NCI-H524 (cell line): Measurements from ENCODE around the gene KCNQ1.
A peak's percentile ranks its signal among the peaks of the same experiment; 100 is the strongest.

ENCODE experiments used
- DNase-seq, 2 experiments: peaks; one replicate each; lab custom pipeline; 2025; lab: John Stamatoyannopoulos, UW

KCNQ1 gene

DNA sequence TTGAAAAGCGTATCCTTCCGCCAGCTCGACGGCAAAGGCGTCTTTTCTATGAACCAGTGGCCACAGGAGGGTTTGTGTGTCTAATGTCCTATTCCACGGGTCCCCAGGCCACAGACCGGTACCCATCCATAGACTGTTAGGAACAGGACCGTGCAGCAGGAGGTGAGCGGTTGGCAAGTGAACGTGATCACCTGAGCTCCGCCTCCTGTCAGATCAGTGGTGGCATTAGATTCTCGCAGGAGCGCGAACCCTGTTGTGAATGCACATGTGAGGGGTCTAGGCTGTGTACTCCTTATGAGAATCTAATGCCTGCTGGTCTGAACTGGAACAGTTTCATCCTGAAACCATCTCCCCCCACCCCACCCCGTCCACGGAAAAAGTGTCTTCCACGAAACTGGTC lies 317.6 kb downstream of the KCNQ1 start:
- no peak for DNase-seq

DNA sequence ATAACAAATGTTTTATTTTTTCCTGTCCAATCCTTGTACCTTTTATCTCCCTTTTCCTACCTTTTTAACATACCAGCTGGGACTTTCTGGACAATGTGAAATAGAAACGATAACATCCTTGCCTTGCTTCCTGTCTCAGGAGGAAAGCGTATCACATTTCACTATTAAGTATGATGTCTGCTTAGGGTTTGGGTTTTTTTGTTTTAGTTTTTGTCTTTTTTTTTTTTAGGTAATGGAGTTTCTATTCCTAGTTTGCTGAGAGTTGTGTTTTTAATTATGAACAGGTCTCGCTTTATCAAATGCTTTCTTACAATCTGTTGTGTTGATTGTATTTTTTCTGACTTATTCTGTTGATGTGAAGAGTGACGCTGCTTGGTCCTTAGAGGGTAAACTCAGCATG lies 319.2 kb downstream of the KCNQ1 start:
- DNase-seq = peak; percentile 46

DNA sequence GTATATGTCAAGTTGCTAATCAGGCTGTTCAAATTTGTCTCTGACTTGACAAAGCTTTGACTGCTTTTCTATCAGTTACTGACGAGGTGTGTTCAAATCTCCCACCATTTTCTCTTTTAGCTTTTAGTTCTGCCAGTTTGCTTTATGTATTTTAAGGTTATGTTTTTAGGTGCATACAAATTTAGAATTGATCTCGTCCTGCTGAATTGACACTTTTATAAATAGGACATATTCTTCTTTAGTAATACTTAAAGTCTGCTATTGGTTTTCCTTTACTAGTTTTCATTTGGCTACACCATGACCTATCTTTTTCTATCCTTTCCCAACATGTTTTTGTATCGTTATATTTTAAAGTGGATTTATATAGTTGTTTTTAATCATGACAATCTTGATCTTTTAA lies 320.7 kb downstream of the KCNQ1 start:
- DNase-seq = no peak

DNA sequence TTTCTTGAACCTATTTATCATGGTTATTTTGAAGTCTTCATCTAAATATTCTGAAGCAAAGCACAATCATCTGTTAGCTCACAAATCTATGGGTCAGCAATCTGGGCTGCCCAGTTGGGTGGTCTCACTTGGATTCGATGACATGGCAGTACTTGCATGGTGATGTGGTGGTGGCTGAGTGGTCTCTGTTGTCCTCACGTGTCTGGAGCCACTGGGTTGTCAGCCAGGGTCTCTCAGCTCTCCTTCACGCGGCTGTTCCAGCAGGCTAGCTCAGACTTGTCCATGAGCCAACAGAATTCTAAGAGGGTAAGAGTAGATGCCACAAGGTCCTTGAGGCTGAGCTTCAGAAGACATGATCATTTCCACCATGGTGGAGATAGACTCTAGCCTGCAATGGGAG lies 321.4 kb downstream of the KCNQ1 start:
- no peak for DNase-seq

DNA sequence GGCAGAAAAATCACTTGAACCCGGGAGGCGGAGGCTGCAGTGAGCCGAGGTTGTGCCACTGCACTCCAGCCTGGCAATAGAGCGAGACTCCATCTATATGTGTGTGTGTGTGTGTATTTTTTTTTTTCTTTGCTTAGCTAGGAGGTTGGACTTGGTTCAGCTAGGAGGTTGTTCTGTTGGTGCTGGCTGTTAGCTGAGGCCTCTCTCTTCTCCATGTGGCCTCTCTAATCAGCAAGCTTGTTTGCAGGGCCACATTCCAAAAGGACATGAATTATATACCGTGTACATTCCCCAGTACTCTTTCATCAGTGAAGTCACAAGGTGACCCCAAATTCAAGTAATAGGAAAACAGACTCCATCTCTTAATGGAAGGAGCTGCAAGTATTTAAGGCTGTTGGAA lies 322.3 kb downstream of the KCNQ1 start:
- no peak for DNase-seq

DNA sequence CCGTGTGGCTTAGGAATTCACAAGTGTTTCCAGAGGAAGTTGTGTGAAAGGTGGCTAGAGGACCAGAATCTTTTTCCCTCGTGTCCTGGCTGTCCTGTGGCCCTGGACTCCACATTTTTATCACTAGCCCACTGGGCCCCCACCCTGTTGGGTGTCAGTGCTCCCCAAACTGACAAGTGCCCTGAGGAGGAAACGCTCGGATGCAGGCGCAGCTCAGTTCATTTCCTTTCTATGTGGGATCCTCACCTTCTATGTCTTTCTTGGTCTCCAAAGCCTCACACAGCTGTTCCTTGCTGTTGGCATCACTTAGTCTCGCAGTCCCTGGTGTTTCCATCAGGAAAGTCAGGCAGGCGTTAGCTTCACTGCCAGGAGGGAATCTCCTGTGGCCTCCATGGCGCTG lies 323.0 kb downstream of the KCNQ1 start:
- DNase-seq = no peak

DNA sequence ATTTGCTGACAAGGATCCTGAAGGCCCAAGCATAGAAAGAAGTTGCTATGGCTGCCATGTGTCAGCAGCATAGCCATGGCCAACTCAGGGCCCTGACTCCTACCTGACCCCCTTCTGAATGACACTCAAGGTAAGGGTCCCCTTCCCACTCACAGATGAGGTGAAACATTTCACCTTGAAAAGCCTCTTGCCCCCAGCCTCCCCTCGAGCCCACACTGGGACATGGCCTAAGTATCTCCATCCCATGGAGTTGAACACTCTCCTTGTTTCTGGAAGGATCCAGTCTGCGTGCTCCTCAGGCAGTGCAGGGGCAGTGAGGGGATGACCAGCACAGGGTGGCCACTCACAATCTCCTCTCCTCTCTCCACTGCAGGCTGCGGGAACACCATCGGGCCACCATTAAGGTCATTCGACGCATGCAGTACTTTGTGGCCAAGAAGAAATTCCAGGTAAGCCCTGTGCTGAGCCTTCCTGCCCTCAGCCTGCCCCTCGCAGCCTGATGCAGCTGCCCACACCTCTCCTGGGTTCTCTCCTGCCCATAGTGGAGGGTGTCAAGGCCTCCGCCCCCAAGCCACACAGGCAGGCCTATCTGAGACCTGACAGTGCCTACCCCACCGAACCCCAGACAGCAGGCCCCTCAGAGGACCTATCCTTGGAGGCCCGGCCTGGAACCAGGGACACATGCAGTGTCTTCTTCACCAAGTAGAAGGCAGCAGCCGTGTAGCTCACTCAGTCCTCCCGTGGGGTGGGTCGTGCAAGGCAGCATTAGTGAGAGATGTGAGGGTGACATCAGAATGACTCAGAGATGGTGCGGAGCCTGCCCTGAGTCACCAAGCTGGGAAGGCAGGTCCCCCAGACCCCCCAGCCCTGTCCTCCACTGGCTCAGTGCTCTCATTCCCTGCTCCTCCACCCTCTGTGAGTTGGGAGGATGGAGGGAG lies 323.9 kb downstream of the KCNQ1 start:
- no peak for DNase-seq

DNA sequence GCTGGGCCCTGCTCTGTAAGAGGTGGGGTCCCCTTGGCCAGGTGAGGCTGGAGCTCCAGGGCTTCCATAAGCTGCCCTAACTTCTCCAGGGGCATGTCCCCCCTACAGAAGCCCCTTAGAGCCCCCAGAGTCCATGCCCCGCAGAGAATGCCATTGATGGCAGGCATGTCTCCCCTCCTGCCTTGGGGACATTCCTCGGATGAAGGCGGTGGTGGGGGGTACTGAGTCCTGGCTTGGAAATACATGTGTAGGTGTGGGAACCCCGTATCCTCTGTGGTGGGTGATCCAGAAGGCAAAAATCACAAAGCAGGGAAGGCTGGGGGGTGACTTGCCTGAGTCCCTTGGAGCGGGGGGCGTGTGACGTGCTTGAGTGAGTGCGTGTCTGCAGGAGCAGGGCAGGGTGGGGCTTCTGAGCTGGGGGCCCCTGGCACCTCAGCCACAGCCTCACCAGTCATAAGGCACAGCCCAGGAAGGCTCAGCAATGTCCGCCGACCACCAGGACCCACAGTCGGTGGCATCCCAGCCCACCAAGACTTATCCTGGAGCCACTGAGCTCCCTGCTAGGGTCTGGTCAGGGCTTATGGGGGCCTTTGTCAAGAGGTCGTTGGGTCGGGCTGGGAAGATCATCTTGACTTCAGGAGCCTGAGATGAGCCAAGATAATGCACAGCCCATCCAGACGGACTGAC lies 324.7 kb downstream of the KCNQ1 start:
- DNase-seq = no peak

DNA sequence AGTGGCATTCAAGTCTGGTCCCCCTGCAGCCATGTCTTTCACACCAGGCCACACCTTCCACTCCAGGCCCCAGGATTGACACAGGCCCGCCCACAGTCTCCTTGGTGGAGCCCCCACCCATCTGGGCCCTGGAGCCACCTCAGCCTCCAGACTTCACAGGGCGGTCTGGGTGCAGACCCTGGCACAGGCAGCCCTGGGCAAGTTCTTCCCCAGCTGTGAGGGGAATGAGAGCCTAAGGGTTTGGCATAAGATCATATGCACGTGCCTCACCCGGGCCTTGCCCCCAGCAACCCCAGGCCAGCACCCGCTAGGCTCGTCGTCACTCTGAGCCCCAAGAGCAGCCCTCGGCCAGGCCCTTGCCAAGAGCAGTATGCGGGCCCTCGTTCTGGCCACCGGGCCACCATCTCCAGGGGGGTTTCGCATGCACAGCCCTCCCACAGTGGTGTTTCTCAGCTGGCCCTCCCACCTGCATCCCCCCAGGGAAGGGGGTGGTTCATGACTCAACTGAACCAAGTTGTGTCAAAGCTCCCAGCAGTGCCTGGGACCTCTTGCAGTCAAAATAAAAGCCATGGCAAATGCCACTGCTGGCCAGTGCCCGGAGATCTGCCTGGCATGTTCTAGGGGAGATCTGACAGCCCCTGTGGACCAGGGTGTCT lies 325.4 kb downstream of the KCNQ1 start:
- no peak for DNase-seq

DNA sequence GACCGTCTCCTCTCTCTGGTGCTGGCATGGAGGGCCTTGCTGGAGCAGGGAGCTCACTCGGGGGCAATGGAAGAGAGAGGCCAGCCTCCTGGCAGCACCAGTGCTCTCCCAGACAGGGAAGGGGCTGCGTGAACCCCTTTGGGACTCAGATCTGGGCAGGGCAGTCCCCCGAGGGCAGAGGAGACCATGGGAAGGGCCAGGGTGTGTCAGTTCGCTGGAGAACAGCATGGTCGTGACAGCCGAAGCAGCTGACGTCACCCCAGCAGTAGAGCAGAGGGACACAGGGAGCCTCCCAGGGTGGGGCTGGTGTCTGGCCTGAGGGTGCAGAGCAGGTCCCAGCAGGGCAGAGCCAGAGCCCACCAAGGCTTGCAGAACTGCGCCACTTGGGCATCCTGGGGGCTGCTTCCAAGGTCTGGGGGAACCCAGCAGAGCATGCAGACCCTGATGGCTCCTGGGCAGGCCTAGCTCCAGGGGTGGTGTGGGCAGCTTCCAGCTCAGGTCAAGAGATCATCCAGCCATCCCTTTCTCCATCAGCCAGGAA lies 326.0 kb downstream of the KCNQ1 start:
- no peak for DNase-seq

DNA sequence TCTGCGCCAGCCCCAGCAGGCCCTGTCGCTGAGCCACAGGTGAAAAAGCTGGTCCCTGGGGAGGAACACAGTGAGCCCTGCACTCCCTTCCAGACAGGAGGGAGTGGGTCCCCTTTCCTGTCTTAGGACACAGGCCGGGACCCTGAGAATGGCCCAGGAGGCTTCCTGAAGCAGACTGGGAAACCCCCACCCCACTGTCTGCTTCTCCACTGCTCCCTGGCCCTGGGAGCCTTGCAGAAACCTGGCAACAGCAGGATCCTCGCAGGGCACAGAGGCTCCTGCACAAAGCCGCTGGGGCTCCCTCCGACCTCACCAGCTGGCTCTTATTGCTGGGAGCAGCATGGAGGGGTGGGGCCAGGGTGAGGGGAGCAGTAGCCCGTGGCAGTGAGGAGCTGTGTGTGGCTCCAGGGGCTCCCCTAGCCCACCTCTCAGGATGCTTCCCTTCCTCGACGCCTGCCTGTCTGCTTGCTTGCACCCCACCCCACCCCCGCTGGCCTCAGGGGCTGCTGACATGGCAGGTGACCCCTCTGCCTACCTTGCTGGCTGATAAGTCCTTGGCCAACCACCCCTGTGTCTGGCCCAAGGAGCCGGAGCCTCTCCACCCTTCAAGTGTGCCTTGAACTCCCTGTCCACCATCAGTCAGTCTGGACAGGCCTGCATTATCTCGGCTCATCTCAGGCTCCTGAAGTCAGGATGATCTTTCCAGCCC lies 327.1 kb downstream of the KCNQ1 start:
- peak; percentile 55 to 84 for DNase-seq

DNA sequence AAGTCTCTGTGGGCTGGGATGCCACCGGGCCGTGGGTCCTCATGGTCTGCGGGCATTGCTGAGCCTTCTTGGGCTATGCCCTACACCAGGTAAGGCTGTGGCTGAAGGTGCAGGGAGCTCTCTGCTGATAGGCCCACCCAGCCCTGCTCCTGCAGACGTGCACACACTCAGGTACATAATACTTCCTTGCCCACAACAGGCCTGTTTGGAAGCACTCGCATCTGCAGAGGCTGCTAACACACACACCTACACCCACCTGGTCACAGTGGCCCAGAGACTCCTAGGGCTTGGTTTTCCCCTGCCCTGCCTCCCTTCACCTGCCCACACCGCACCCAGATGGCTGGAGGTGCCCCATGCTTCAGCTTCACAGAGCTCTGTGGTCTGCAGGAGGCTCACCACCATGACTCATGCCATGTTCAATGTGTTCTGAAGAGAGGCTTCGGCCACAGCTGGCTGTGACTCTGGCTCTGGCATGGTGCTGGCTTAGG lies 327.8 kb downstream of the KCNQ1 start:
- DNase-seq = no peak

DNA sequence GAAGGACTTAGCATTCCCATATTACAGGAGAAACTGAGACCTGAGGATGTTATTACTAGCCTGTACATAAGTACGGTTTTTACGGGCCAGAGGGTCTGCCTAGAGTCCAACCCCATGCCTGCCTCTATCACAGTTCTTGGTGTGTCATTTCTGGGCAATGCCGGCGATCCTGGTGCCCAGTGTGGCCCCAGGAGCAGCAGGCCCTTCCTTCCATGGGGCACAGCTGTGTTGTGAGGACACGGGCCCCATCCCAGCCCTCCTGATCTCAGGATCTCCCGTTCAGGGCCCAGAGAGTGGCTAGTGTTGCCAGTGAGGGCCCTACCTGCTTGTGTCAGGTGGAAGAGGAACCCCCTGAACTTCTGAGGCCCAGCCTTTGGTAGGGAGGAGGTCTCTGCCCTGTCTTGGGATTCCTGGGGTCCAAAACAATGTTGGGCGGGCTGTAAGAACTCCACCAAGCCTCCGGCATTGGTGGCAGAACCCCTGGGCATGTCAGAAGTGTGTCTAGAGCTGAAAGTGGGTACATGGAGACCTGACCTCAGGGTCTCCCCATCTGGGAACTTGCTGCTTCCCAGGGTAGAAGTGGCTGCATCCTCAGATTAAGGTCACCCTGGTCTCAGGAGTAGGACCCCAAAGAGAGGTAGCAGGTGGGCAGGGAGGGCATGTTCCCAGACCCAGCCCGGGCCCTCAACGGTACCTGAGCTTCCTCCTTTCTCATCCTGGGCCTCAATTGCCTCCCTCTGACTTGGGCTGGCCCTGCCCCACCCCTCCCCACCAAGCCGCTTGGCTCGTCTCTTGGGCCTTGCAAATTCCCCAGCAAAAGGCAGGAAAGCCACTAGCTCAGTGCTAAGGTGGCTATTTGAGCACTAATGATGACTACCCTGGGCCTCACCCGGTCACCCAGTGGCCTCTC lies 329.6 kb downstream of the KCNQ1 start:
- no peak for DNase-seq

DNA sequence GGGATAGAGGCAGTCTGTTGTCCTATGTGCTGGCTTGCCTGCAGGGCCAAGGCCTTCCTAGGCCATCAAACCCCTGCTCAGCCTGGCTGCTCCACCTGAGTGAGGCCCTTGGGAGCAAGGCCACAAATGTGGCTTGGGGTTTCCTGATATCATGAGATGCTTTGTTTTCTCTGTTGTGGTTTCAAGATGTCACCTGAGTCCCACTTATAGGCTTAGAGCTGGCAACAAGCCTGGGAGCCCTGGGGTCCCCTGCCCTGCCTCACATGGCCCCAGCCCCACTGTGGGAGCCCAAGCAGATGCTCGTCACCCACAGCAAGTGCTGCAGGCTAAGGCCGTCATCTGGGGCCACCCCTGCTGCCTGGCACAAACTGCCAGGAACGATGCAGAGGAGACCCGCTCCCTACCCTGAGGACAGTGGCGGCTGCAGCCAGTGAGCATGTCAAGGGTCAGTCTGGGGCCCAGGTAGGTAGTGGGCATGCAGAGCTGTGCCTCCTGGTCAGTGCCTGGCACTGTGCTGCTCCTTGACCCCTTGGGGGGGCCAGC lies 330.3 kb downstream of the KCNQ1 start:
- DNase-seq = peak in 1 of 2 experiments; percentile 49

DNA sequence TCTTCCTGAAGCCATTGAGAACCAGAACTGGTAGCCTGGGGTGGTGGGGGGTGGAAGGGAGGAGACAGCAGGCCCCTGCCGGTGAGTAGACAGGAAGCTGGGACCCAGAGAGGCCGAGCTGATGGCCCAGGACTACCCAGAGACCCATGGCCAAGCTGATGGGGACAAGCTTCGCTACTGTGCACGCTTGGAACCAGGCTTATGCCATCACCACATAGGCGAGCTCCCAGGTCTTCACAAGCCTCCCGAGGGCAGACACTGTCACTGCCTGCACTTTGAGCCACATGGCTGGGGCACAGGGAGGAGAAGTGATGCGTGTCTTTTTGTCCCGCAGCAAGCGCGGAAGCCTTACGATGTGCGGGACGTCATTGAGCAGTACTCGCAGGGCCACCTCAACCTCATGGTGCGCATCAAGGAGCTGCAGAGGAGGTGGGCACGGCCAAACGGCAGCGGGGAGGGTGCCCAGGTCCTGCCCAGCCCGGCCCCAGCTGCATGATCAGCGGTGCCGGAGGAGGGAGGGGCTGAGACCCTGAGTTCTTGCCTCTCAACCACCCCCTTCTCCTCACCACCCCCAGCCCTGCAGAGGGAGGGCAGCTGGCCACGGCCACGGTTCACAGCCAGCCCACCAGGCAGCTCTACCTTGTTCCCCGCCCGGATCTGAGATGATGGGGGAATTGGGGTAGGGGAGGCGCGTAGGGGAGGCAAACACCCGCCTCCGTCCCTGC lies 331.0 kb downstream of the KCNQ1 start:
- no peak for DNase-seq

DNA sequence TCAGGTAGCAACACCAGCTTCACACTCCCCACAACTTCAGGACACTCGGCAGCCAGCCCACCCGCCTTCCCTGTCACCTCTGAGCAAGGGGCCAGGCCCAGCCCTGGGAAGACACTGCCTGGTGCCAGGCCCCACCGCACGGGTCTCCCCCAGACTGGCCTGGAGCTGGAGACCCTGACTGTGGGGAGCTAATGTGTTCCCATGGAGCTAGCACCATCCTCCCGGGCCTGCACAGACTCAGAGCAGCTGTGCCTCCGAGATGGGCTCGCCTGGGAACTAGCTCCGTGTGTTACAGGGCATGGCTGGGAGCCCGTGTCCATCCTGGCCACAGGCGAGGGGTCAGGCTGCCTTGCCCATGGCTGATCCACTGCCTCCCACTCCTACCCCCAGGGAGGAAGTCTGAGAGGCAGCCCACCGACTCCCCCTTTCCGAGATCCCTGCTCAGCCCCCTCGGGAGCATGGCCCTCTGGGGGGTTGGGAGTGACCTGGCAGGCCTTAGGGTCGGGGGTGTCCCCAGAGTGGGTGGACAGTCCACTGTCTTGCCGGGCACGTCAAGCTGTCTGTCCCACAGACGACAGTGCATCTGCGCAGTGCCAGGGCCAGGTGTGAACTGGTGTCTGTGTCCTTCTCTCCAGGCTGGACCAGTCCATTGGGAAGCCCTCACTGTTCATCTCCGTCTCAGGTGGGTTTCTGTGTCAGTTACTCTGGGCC lies 331.7 kb downstream of the KCNQ1 start:
- no peak for DNase-seq

DNA sequence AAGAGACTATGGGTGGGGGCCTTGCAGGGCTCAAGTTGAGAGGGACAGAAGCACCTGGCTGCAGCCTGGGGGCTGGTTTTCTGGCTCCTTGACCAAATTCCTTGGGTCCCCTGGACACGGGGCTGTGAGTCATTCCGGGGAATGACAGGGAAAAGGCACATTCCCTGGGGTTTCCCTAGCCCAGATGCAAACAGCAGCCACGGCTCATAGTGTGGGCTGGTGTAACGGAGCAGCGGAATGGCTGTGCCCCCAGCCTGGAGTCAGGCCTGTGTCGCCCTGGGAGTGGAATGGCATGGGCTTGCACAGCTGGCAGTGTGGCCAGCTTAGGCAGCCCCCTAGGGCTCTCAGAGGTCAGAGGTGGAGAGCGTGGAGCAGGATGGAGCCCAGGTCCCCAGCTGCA lies 332.6 kb downstream of the KCNQ1 start:
- DNase-seq = no peak

DNA sequence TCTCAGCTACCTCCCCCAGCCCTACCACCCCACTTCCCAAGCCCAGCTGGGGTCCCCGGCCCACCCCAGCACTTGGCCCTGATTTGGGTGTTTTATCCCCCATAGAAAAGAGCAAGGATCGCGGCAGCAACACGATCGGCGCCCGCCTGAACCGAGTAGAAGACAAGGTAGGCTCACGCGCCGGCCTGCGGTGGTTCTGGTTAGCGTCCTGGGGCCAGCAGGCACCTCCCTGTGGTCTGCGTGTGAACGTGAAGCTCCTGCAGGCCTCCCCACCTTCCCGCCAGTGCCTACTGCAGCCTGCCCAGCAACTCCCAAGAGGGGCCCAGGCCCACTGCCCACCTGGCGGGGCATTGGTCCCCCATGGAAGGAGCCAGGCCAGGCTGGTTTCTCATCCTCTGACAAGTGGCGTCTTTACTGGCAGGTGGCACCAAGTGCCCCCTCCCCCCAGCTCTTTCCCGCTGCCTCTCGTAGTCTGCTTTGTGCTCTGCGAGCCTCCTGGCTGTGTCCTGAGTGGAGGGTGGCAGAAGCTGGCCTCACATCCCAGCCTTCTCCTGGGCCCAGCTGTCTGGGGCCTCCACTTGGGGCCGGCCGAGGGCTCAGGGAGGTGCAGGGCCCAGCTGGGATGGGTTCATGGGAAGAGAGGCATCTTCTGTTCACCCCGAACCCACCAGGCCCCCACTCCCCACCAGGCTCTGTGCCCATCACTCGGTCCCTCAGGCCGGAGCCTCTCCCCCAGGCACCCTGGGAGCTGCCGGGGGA lies 333.2 kb downstream of the KCNQ1 start:
- DNase-seq = peak; percentile 76 to 92
